ENCODE results near the gene OMA1.

GRCh38 chr1:58447886-58448285 lies 98.6 kb downstream of the OMA1 start:
- TF ChIP-seq, protein P1, sequence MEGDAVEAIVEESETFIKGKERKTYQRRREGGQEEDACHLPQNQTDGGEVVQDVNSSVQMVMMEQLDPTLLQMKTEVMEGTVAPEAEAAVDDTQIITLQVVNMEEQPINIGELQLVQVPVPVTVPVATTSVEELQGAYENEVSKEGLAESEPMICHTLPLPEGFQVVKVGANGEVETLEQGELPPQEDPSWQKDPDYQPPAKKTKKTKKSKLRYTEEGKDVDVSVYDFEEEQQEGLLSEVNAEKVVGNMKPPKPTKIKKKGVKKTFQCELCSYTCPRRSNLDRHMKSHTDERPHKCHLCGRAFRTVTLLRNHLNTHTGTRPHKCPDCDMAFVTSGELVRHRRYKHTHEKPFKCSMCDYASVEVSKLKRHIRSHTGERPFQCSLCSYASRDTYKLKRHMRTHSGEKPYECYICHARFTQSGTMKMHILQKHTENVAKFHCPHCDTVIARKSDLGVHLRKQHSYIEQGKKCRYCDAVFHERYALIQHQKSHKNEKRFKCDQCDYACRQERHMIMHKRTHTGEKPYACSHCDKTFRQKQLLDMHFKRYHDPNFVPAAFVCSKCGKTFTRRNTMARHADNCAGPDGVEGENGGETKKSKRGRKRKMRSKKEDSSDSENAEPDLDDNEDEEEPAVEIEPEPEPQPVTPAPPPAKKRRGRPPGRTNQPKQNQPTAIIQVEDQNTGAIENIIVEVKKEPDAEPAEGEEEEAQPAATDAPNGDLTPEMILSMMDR (conservative IDR thresholded peaks at IDR 0.05), result no peak
- TF ChIP-seq EZH2 (IDR thresholded peaks at IDR 0.05; ENCODE audit: low read depth), result no peak

Data from PC-9 (cell line).